ENCODE data around the gene KRT13. TPM values are rescaled to one million over a fixed set of nuclear protein-coding genes. Genes with fewer than 3 reads are reported as not detected.

Gene KRT13
- total and polyA plus RNA-seq, 10 of the 15 experiments (the other 5 are each of a cell fraction or from before 2014, with no cell fraction given), result not detected

DNA sequence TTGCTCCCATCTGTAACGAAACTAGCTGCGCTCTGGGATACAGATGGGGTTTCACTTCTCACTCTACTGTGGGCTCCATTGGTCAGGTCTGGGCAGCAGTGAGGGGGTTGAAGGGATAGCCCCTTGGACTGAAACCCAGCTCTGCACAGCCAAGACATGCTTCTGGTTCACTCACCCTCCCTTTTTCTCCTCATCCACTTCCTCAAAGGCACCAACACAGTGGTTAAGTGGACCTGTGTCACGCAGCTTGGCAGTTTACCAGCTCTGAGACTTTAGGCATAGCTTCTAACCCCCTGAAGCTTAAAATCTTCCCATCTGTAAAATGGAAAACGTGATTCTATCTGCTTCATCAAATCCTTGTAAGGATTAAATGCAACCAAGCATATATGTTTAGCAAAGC, 53.1 kb downstream of the KRT13 start:
- ChIA-PET SMC1A (ENCODE audit: uncharacterized antibody, unreplicated experiment) (interaction anchor here (0.5 kb wide), 1 partner anchor 9 kb away, joined by 3 read pairs; no protein-coding TSS in a partner anchor), RAD21 (ENCODE audit: unreplicated experiment) (no interaction called here), CTCF (interaction anchor here (1.3 to 2.1 kb wide), 2 partner anchors 10 to 96 kb away, joined by 3 to 5 read pairs; no protein-coding TSS in a partner anchor), POLR2A (no interaction called here)
- no TSS peak for BruUV-seq (replicated peaks)
- Histone ChIP-seq H3K9me3 (replicated peaks; ENCODE audit: control insufficient read depth, insufficient read depth, low read length) (no peaks in the 10 kb centered on the region), H3K27me3 (replicated peaks in 1 of 2; ENCODE audit: control insufficient read depth in 2 of 2, insufficient read depth in 2 of 2, low read length in 1 of 2) (peaks cover 0 to 1% of the 10 kb centered on the region in 2 experiments; a peak in 1 of 4 replicates), H3K36me3 (ENCODE audit: control insufficient read depth in 2 of 2, insufficient read depth in 2 of 2, low read length in 1 of 2) (no peaks in the 10 kb centered on the region), H4K20me1 (ENCODE audit: control insufficient read depth, insufficient read depth) (no peaks in the 10 kb centered on the region; the same call in 1 of the 2 replicates), H3K9ac (ENCODE audit: control insufficient read depth, insufficient read depth, low read length) (no peak overlapping the region), H3K4me1 (ENCODE audit: control insufficient read depth, insufficient read depth, low read length) (no peaks in the 10 kb centered on the region), H2AFZ (ENCODE audit: control insufficient read depth, low read depth, low read length) (no peak overlapping the region), H3K79me2 (ENCODE audit: control insufficient read depth, insufficient read depth, low read length) (no peaks in the 10 kb centered on the region), H3K27ac (ENCODE audit: control insufficient read depth, insufficient read depth) (no peak overlapping the region), H3K4me3 (no peak overlapping the region), H3K4me2 (ENCODE audit: control insufficient read depth, insufficient read depth) (no peak overlapping the region)
- 21% methylated on average over 4 of the region's 4 CpGs for WGBS (ENCODE audit: insufficient coverage, insufficient replicate concordance, low lambda C conversion rate, missing lambda C conversion rate)
- ATAC-seq (no peak), DNase-seq (ENCODE audit: low read depth, low spot score) (no peak), FAIRE-seq (no peak)
- in situ Hi-C loops (cut with MboI) (no loop called here), intact Hi-C loops (cut with micrococcal nuclease; ENCODE audit: unreplicated experiment) (no loop called here)
- TF ChIP-seq SP1 (IDR thresholded peaks at IDR 0.05; ENCODE audit: low read depth, low read length), result no peak
- no peak for TF ChIP-seq EED (IDR thresholded peaks at IDR 0.05; ENCODE audit: low read depth)
- TF ChIP-seq SMARCA5 (IDR thresholded peaks at IDR 0.05), result no peak
- TF ChIP-seq, protein P1, sequence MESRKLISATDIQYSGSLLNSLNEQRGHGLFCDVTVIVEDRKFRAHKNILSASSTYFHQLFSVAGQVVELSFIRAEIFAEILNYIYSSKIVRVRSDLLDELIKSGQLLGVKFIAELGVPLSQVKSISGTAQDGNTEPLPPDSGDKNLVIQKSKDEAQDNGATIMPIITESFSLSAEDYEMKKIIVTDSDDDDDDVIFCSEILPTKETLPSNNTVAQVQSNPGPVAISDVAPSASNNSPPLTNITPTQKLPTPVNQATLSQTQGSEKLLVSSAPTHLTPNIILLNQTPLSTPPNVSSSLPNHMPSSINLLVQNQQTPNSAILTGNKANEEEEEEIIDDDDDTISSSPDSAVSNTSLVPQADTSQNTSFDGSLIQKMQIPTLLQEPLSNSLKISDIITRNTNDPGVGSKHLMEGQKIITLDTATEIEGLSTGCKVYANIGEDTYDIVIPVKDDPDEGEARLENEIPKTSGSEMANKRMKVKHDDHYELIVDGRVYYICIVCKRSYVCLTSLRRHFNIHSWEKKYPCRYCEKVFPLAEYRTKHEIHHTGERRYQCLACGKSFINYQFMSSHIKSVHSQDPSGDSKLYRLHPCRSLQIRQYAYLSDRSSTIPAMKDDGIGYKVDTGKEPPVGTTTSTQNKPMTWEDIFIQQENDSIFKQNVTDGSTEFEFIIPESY (IDR thresholded peaks at IDR 0.05), result no peak
- no peak for TF ChIP-seq GABPA (IDR thresholded peaks at IDR 0.05; ENCODE audit: low read depth)

DNA sequence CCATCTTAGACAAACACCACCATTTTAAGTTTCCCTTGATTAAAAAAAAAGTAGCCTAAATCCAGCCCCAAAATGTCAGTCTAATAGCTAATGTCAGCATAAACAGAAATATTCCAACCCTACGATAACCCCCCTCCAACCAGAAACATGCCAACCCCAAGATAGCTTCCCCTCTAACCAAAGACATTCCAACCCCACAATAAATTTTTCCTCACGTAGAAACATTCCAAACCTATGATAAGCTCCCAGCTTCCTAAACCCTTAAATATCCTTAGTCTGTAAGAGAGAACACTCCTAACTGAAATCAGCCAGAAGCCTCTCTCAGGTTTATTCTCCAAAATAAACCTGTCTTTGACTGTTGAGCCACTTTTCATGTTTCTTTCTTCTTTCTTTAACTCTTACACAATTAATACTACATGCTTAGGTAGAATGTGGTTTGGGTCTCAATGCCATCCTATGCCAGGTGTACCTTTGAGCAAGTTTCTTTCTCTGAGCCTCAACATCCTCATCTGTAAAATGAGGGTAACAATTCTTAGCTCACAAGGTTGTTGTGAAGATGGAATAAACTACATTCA, 54.2 kb downstream of the KRT13 start:
- Histone ChIP-seq H3K9me3 (replicated peaks; ENCODE audit: control insufficient read depth, insufficient read depth, low read length) (no peaks in the 10 kb centered on the region), H4K20me1 (ENCODE audit: control insufficient read depth, insufficient read depth) (no peaks in the 10 kb centered on the region), H3K4me2 (ENCODE audit: control insufficient read depth, insufficient read depth) (no peak overlapping the region), H2AFZ (ENCODE audit: control insufficient read depth, low read depth, low read length) (no peak overlapping the region), H3K27me3 (replicated peaks in 1 of 2; ENCODE audit: control insufficient read depth in 2 of 2, insufficient read depth in 2 of 2, low read length in 1 of 2) (peaks cover 0 to 1% of the 10 kb centered on the region in 2 experiments; a peak in 1 of 4 replicates), H3K4me1 (ENCODE audit: control insufficient read depth, insufficient read depth, low read length) (no peaks in the 10 kb centered on the region), H3K4me3 (no peak overlapping the region), H3K36me3 (ENCODE audit: control insufficient read depth in 2 of 2, insufficient read depth in 2 of 2, low read length in 1 of 2) (no peaks in the 10 kb centered on the region), H3K27ac (ENCODE audit: control insufficient read depth, insufficient read depth) (no peak overlapping the region), H3K79me2 (ENCODE audit: control insufficient read depth, insufficient read depth, low read length) (no peaks in the 10 kb centered on the region), H3K9ac (ENCODE audit: control insufficient read depth, insufficient read depth, low read length) (no peak overlapping the region)
- no peak for FAIRE-seq
- intact Hi-C loops (cut with micrococcal nuclease; ENCODE audit: unreplicated experiment), result no loop called here
- no peak for ATAC-seq
- in situ Hi-C loops (cut with MboI), result no loop called here
- ChIA-PET CTCF (interaction anchor here (0.7 to 1.3 kb wide), 2 partner anchors 11 to 267 kb away, joined by 3 read pairs; no protein-coding TSS in a partner anchor), SMC1A (ENCODE audit: uncharacterized antibody, unreplicated experiment) (no interaction called here), POLR2A (no interaction called here), RAD21 (ENCODE audit: unreplicated experiment) (no interaction called here)
- WGBS (ENCODE audit: insufficient coverage, insufficient replicate concordance, low lambda C conversion rate, missing lambda C conversion rate), result 0% methylated on average over 2 of the region's 2 CpGs
- DNase-seq (ENCODE audit: low read depth, low spot score), result no peak
- no TSS peak for BruUV-seq (replicated peaks)
- TF ChIP-seq, protein P2, sequence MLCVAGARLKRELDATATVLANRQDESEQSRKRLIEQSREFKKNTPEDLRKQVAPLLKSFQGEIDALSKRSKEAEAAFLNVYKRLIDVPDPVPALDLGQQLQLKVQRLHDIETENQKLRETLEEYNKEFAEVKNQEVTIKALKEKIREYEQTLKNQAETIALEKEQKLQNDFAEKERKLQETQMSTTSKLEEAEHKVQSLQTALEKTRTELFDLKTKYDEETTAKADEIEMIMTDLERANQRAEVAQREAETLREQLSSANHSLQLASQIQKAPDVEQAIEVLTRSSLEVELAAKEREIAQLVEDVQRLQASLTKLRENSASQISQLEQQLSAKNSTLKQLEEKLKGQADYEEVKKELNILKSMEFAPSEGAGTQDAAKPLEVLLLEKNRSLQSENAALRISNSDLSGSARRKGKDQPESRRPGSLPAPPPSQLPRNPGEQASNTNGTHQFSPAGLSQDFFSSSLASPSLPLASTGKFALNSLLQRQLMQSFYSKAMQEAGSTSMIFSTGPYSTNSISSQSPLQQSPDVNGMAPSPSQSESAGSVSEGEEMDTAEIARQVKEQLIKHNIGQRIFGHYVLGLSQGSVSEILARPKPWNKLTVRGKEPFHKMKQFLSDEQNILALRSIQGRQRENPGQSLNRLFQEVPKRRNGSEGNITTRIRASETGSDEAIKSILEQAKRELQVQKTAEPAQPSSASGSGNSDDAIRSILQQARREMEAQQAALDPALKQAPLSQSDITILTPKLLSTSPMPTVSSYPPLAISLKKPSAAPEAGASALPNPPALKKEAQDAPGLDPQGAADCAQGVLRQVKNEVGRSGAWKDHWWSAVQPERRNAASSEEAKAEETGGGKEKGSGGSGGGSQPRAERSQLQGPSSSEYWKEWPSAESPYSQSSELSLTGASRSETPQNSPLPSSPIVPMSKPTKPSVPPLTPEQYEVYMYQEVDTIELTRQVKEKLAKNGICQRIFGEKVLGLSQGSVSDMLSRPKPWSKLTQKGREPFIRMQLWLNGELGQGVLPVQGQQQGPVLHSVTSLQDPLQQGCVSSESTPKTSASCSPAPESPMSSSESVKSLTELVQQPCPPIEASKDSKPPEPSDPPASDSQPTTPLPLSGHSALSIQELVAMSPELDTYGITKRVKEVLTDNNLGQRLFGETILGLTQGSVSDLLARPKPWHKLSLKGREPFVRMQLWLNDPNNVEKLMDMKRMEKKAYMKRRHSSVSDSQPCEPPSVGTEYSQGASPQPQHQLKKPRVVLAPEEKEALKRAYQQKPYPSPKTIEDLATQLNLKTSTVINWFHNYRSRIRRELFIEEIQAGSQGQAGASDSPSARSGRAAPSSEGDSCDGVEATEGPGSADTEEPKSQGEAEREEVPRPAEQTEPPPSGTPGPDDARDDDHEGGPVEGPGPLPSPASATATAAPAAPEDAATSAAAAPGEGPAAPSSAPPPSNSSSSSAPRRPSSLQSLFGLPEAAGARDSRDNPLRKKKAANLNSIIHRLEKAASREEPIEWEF (IDR thresholded peaks at IDR 0.05; ENCODE audit: insufficient replicate concordance, low read depth, low read length), result no peak
- TF ChIP-seq, protein P3, sequence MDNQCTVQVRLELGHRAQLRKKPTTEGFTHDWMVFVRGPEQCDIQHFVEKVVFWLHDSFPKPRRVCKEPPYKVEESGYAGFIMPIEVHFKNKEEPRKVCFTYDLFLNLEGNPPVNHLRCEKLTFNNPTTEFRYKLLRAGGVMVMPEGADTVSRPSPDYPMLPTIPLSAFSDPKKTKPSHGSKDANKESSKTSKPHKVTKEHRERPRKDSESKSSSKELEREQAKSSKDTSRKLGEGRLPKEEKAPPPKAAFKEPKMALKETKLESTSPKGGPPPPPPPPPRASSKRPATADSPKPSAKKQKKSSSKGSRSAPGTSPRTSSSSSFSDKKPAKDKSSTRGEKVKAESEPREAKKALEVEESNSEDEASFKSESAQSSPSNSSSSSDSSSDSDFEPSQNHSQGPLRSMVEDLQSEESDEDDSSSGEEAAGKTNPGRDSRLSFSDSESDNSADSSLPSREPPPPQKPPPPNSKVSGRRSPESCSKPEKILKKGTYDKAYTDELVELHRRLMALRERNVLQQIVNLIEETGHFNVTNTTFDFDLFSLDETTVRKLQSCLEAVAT (IDR thresholded peaks at IDR 0.05), result no peak
